WERI-Rb-1 (cell line): ENCODE data around the gene MPP1.

Experiments
- DNase-seq: peaks from one replicate; pipeline ENCODE4 v3.0.0-alpha.2; 2020
- H3K27ac ChIP-seq: fragments of 250-450 bp; sonication (Bioruptor Pico); 2 replicates; pipeline ENCODE4 v1.5.1; 2020; ENCODE audit warnings: mild to moderate bottlenecking, moderate library complexity
- H3K27me3 ChIP-seq: fragments of 250-450 bp; sonication (Bioruptor Pico); 2 replicates; pipeline ENCODE4 v1.5.1; 2021; ENCODE audit warnings: mild to moderate bottlenecking, low read depth, moderate library complexity; ENCODE audit not compliant: insufficient read depth, severe bottlenecking
- H3K36me3 ChIP-seq: fragments of 250-450 bp; sonication (Bioruptor Pico); 2 replicates; pipeline ENCODE4 v1.5.1; 2020; ENCODE audit warnings: mild to moderate bottlenecking, moderate library complexity
- H3K4me3 ChIP-seq: 2 replicates; pipeline ENCODE4 v1.5.1; 2011; ENCODE audit warnings: low read depth, mild to moderate bottlenecking, control low read depth, low read length
- H3K9me3 ChIP-seq: fragments of 250-450 bp; sonication (Bioruptor Pico); 2 replicates; pipeline ENCODE4 v1.5.1; 2021; ENCODE audit warnings: mild to moderate bottlenecking, moderate library complexity; ENCODE audit not compliant: severe bottlenecking
- TF ChIP-seq, protein P1 (sequence below): IDR thresholded peaks from 2 replicates; pipeline ENCODE4 v1.5.1; 2011; ENCODE audit warnings: low read depth, mild to moderate bottlenecking, control low read depth, inconsistent platforms, low read length

The MPP1 gene

DNA sequence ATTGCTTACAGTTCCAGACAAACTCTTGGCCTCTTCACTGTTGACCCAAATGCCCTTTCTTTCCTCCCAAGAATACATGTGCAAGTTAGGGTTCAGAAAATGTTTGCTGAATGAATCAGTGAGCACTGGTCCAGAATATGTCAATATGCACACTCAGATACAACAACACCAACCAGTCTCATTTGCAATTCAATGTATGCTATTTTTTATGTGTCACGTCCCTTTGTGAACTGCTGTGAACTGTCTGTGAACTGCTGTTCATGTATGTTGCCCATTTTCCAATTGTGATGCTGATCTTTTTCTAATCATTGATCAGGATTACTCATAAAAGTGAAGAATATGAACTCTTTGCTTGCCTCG, 72.2 kb downstream of the MPP1 start:
- TF ChIP-seq, protein P1, sequence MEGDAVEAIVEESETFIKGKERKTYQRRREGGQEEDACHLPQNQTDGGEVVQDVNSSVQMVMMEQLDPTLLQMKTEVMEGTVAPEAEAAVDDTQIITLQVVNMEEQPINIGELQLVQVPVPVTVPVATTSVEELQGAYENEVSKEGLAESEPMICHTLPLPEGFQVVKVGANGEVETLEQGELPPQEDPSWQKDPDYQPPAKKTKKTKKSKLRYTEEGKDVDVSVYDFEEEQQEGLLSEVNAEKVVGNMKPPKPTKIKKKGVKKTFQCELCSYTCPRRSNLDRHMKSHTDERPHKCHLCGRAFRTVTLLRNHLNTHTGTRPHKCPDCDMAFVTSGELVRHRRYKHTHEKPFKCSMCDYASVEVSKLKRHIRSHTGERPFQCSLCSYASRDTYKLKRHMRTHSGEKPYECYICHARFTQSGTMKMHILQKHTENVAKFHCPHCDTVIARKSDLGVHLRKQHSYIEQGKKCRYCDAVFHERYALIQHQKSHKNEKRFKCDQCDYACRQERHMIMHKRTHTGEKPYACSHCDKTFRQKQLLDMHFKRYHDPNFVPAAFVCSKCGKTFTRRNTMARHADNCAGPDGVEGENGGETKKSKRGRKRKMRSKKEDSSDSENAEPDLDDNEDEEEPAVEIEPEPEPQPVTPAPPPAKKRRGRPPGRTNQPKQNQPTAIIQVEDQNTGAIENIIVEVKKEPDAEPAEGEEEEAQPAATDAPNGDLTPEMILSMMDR, result no peak
- H3K36me3 ChIP-seq, result no peaks in the 10 kb centered on the region
- no peak overlapping the region for H3K27ac ChIP-seq
- no peak for DNase-seq
- no peak overlapping the region for H3K4me3 ChIP-seq
- no peaks in the 10 kb centered on the region for H3K9me3 ChIP-seq
- H3K27me3 ChIP-seq, result no peaks in the 10 kb centered on the region

DNA sequence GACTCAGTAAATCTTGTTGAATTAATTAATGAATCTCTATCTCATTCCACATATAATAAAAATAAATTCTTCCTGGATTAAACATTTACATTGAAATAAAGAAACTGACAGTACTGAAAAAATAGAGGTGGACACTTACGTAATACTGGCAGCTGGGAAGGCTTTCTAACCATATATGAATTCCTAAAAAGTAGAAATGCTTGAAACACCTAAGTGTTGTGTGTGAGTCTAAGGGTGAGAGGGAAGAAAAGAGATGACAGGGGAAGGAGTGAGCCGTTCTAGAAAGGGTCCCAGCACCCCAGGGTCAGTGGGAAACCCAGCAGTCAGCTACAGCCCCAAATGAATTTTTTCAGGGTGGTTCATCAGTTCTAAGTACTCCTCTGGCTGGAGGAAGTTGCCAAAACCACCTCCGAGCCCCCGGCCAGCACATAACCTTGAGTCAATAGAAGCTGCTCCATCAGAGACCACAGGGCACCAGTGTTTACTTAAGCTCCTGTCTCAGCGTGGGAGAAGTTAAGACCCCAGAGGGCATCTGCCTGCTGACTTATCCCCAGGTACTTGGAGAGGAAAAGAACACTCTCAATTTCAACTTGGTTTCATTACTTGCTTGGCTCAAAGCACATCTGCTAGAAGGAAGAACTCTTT, 72.7 kb downstream of the MPP1 start:
- H3K4me3 ChIP-seq, result no peak overlapping the region
- H3K27ac ChIP-seq, result no peak overlapping the region
- no peaks in the 10 kb centered on the region for H3K27me3 ChIP-seq
- TF ChIP-seq, protein P1, result no peak
- no peak for DNase-seq
- H3K9me3 ChIP-seq, result no peaks in the 10 kb centered on the region
- no peaks in the 10 kb centered on the region for H3K36me3 ChIP-seq

DNA sequence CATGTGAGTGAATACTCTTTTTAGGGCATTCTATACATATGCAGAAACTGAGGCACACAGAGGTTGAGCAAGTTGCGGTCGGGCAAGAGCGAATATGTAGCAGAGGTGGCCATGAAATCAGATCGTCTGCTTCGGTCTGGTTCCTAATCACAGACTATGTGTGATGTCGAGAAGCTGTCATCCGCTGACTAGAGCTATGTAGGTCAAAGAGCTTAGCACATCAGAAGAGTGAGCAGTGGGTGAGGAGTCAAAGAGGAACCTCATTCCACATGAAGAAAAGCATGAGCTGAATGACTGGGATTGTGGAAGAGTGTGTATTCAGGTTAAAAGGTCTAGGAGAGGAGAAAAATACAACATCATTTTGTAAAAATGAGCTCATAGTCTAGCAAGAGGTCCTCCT, 73.4 kb downstream of the MPP1 start:
- no peaks in the 10 kb centered on the region for H3K9me3 ChIP-seq
- peak; percentile 22 for DNase-seq
- H3K36me3 ChIP-seq, result no peaks in the 10 kb centered on the region
- H3K27me3 ChIP-seq, result no peaks in the 10 kb centered on the region
- TF ChIP-seq, protein P1, result no peak
- H3K4me3 ChIP-seq, result no peak overlapping the region
- H3K27ac ChIP-seq, result no peak overlapping the region

DNA sequence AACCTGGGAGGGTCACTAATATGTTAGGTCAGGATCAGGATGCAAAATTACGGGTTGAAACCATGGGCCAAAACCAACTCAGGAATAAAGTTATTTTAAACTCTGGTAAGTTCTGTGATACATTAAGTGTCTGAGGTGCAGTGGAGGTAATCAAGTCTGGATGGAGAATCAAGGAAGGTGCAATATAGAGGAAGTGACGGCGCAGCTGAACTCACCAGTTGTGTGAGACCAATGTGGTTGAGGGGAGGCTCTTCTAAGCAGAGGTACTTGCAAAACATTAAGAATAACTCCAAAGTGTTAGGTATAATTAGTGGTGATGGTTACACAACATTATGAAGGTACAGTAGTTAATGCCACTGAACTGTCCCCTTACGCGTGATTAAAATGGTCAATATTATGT, 74.1 kb downstream of the MPP1 start:
- Histone ChIP-seq H3K4me3 (no peak overlapping the region), H3K9me3 (no peaks in the 10 kb centered on the region), H3K36me3 (no peaks in the 10 kb centered on the region), H3K27ac (no peak overlapping the region), H3K27me3 (no peaks in the 10 kb centered on the region)
- DNase-seq, result no peak
- TF ChIP-seq, protein P1, result no peak

DNA sequence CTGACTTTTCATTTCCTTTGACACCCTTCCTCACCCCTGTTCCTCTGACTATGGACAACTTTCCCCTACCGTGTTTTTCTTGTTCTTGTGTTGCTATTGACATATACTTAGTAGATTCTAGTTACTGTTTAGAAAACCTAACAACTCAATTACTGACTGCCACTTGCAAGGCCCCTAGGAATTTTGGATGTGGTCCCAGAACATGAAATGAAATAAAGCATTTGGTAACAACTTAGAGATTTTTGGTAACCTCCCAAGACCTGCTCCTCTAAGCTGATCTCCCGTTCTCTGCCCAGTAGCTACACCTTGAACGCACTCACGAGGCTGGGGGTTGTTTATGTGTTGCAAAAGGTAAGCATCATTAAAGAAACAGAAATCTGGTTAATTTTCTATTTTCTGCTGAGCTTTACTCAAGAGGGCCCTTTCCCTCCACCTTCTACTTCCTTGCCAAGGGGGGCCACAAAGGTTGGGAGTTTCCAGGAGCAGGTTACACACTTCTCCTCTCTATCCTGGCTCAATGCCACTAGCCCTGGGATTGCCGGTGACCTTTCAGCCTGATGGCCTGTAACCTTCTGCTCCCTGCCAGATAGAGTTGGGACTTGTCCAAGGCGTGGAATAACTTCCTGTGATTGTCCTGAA, 74.9 kb downstream of the MPP1 start:
- Histone ChIP-seq H3K27ac (no peak overlapping the region), H3K36me3 (no peaks in the 10 kb centered on the region), H3K27me3 (no peaks in the 10 kb centered on the region), H3K9me3 (no peaks in the 10 kb centered on the region), H3K4me3 (no peak overlapping the region)
- TF ChIP-seq, protein P1, result no peak
- no peak for DNase-seq

DNA sequence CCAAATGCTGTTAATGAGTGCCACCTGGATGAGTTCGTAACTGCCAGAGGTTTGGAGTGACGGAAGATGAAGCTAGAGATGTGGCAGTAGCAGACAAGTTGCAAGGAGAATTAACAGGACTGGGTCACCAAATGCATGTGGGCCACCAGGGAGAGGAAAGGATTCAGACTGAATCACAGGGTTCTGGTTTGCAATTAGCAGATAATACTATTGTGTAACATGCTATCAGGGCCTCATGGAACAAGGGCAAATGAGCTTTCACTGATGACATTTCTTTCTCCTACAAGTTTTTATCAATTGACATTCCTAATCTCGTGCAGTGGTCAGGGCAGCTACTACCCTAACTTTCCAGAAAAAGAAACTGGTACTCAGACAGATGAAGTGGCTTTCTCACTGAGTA, 75.8 kb downstream of the MPP1 start:
- H3K27ac ChIP-seq, result no peak overlapping the region
- no peaks in the 10 kb centered on the region for H3K9me3 ChIP-seq
- H3K27me3 ChIP-seq, result no peaks in the 10 kb centered on the region
- no peak for DNase-seq
- TF ChIP-seq, protein P1, result no peak
- no peaks in the 10 kb centered on the region for H3K36me3 ChIP-seq
- H3K4me3 ChIP-seq, result no peak overlapping the region
